Endothelial cell (in vitro differentiated cells): ENCODE results near the gene MT1B. TPM values are rescaled to one million over a fixed set of nuclear protein-coding genes. Genes with fewer than 3 reads are reported as not detected.

Source experiments
- DNase-seq: peaks from one replicate; pipeline ENCODE4 v3.0.0; 2021; ENCODE audit warnings: low spot score
- H3K27ac Mint-ChIP-seq: one replicate; pipeline ENCODE4 v1.8.0; 2021; ENCODE audit warnings: mixed read lengths, inconsistent platforms; ENCODE audit not compliant: unreplicated experiment
- H3K27me3 Mint-ChIP-seq: one replicate; pipeline ENCODE4 v1.8.0; 2021; ENCODE audit warnings: mild to moderate bottlenecking, moderate library complexity, mixed read lengths, inconsistent platforms; ENCODE audit not compliant: unreplicated experiment
- H3K36me3 Mint-ChIP-seq: one replicate; pipeline ENCODE4 v1.8.0; 2021; ENCODE audit warnings: mild to moderate bottlenecking, low read depth, mixed read lengths, inconsistent platforms; ENCODE audit not compliant: unreplicated experiment
- H3K4me1 Mint-ChIP-seq: one replicate; pipeline ENCODE4 v1.8.0; 2021; ENCODE audit warnings: mild to moderate bottlenecking, mixed read lengths, inconsistent platforms; ENCODE audit not compliant: unreplicated experiment
- H3K4me3 Mint-ChIP-seq: one replicate; pipeline ENCODE4 v1.8.0; 2021; ENCODE audit warnings: mild to moderate bottlenecking, mixed read lengths, inconsistent platforms; ENCODE audit not compliant: unreplicated experiment
- H3K9me3 Mint-ChIP-seq: one replicate; pipeline ENCODE4 v1.8.0; 2021; ENCODE audit warnings: mixed read lengths, inconsistent platforms; ENCODE audit not compliant: unreplicated experiment
- CTCF ChIP-seq: fragments of 200-600 bp; sonication (generic); IDR thresholded peaks from one replicate; pipeline ENCODE4 v1.5.0; 2021; ENCODE audit warnings: antibody characterized with exemption; ENCODE audit not compliant: unreplicated experiment
- total RNA-seq: library from RNA; stranded (reverse); fragmentation: NEBNext Ultra II Directional; extraction: Animal tissue kit (Norgen Biotek cat#: 25700); gene quantifications from one replicate; pipeline ENCODE4 v1.2.1, GENCODE V29; 2021; ENCODE audit not compliant: unreplicated experiment

The MT1B gene
- total RNA-seq, 1 donor from 2014 or later, result not detected

DNA sequence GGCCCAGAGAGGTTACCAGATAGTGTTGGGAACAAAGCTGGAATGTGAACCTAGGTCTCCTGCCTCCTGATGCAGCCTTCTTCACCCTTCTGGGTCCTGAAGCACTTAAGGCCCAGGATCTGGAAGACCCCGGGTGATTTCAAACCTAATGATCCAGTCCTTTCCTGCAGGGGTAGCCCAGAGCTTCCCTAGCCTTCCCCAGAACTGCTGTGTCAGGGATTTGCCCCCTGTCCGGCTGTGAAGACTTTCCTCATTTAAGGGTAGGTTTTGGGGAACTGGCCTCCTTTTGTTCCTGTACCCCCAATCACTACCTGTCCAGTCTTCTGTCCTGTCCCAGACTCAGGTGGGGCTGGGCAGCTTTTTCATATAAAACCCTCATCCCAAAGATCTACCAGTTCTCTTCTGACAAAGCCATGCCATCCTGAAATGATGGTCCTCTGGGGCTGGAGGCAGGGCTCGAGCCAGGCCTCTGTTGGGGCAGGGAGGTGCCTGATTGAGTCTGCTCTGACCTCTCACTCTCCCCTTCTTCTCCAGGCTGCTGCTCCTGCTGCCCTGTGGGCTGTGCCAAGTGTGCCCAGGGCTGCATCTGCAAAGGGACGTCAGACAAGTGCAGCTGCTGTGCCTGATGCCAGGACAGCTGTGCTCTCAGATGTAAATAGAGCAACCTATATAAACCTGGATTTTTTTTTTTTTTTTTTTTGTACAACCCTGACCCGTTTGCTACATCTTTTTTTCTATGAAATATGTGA is 31.9 kb downstream of the MT1B start:
- TF ChIP-seq CTCF, result no peak
- H3K27me3 Mint-ChIP-seq, result peaks cover 16% of the 10 kb centered on the region
- DNase-seq, result no peak
- no peaks in the 10 kb centered on the region for H3K9me3 Mint-ChIP-seq
- H3K4me3 Mint-ChIP-seq, result no peak overlapping the region
- H3K36me3 Mint-ChIP-seq, result peaks cover 9% of the 10 kb centered on the region
- peaks cover 5% of the 10 kb centered on the region for H3K4me1 Mint-ChIP-seq
- H3K27ac Mint-ChIP-seq, result no peak overlapping the region

- DNase-seq, result no peak
- H3K27ac Mint-ChIP-seq, result no peak overlapping the region
- H3K4me3 Mint-ChIP-seq, result no peak overlapping the region
- peaks cover 17% of the 10 kb centered on the region for H3K27me3 Mint-ChIP-seq
- H3K36me3 Mint-ChIP-seq, result peaks cover 9% of the 10 kb centered on the region
- TF ChIP-seq CTCF, result no peak
- no peaks in the 10 kb centered on the region for H3K9me3 Mint-ChIP-seq
- peaks cover 5% of the 10 kb centered on the region for H3K4me1 Mint-ChIP-seq
These were observed 32.7 kb downstream of the MT1B start for GRCh38 chr16:56684256-56684925.

DNA sequence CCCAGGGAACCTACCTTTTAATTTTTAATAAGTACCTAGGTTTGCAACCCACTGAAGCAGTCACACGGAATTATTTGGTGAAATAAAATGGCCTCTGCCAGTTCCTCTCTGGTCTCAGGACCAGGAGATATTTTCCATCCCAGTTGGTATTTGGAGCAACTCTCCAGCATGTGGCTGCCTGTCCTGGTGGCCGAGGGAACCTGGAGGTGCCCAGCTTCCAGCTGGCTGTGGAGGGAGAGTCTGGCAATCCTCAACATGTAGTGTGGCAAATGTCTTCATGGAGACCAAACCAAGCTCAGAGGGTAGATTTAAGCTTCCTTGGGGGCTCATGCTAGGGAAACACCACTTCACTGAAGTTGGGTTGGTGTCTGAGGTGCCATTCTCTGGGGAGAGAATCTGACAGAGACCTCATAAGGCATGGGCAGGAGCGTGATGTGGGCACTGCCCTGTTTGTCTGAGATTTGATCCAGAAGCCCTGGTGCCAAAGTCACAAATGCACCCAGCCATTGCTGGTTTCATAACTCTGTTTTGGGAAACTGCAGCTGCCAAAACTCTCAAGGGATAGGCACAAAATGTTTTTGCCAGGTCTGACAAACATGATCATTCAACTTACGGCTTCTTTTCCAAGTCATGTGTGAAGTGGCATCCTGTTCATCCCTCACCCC is 33.4 kb downstream of the MT1B start:
- peaks cover 5% of the 10 kb centered on the region for H3K4me1 Mint-ChIP-seq
- no peak for DNase-seq
- H3K4me3 Mint-ChIP-seq, result no peak overlapping the region
- peaks cover 17% of the 10 kb centered on the region for H3K27me3 Mint-ChIP-seq
- no peak overlapping the region for H3K27ac Mint-ChIP-seq
- H3K9me3 Mint-ChIP-seq, result no peaks in the 10 kb centered on the region
- peaks cover 9% of the 10 kb centered on the region for H3K36me3 Mint-ChIP-seq
- no peak for TF ChIP-seq CTCF

- H3K27me3 Mint-ChIP-seq, result peaks cover 9% of the 10 kb centered on the region
- TF ChIP-seq CTCF, result no peak
- H3K4me3 Mint-ChIP-seq, result no peak overlapping the region
- H3K27ac Mint-ChIP-seq, result no peak overlapping the region
- DNase-seq, result no peak
- no peaks in the 10 kb centered on the region for H3K9me3 Mint-ChIP-seq
- H3K36me3 Mint-ChIP-seq, result peaks cover 4% of the 10 kb centered on the region
- H3K4me1 Mint-ChIP-seq, result peaks cover 3% of the 10 kb centered on the region
These were observed 35.1 kb downstream of the MT1B start for GRCh38 chr16:56686758-56687157.

DNA sequence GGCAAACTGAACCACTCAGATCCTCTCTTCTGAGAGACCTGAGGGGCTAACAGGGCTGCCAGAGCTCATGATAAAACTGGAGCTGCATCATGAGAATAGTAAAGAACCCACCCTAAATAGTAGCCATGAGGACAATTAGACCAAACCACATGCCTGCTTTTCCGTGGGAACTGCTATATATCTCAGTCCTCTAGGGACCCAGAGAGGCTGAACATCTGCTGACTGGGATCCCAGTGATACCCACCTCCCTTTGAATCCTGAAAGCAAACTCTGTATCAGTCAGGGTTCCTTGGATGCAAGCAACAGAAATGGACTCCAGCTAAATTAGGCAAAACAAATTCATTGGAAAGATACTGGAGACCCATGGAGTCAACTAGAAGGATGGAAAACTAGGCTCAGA is 37.1 kb downstream of the MT1B start:
- peaks cover 4% of the 10 kb centered on the region for H3K36me3 Mint-ChIP-seq
- no peak for DNase-seq
- H3K9me3 Mint-ChIP-seq, result no peaks in the 10 kb centered on the region
- no peak overlapping the region for H3K4me3 Mint-ChIP-seq
- H3K27ac Mint-ChIP-seq, result no peak overlapping the region
- peaks cover 8% of the 10 kb centered on the region for H3K27me3 Mint-ChIP-seq
- no peaks in the 10 kb centered on the region for H3K4me1 Mint-ChIP-seq
- no peak for TF ChIP-seq CTCF
